ENCODE data around the gene TRIOBP. TPM values are rescaled to one million over a fixed set of nuclear protein-coding genes. Genes with fewer than 3 reads are reported as not detected.

Gene TRIOBP
- total RNA-seq, 1 experiment from 2014 or later: 45.7 TPM

- POLR2A ChIA-PET: interaction anchor here (0.6 to 1.6 kb wide), 5 partner anchors 15 to 95 kb away, joined by 3 to 14 read pairs (median 4); partner anchors contain the start of gene PDXP
- peak; percentile 36 for DNase-seq (ENCODE audit: unreplicated experiment)
- no peak overlapping the region for H3K27ac Mint-ChIP-seq (ENCODE audit: low read depth, unreplicated experiment)
- BruUV-seq (replicated peaks): no TSS peak
- H3K36me3 Mint-ChIP-seq (ENCODE audit: insufficient read depth, unreplicated experiment): peaks cover 31% of the 10 kb centered on the region
- no peak for TF ChIP-seq CTCF (IDR thresholded peaks at IDR 0.05; ENCODE audit: unreplicated experiment)
- no peaks in the 10 kb centered on the region for H3K9me3 Mint-ChIP-seq (ENCODE audit: unreplicated experiment)
- H3K4me1 Mint-ChIP-seq (ENCODE audit: insufficient read depth, unreplicated experiment): peaks cover 25% of the 10 kb centered on the region
- no peaks in the 10 kb centered on the region for H3K27me3 Mint-ChIP-seq (ENCODE audit: insufficient read depth, unreplicated experiment)
- no peak overlapping the region for H3K4me3 Mint-ChIP-seq (ENCODE audit: unreplicated experiment)
- intact Hi-C loops (cut with micrococcal nuclease): loop anchor here (1.0 to 2.0 kb wide), 3 partner anchors 38 to 112 kb away; no protein-coding TSS in a partner anchor
- CTCF ChIA-PET: interaction anchor here (0.6 to 9.1 kb wide), 14 partner anchors 9 to 95 kb away, joined by 3 to 113 read pairs (median 3); partner anchors contain the start of gene PDXP
These were observed 15.8 kb upstream of the TRIOBP start for GRCh38 chr22:37681001-37681424.

- peak; percentile 88 for DNase-seq (ENCODE audit: unreplicated experiment)
- Mint-ChIP-seq H3K27ac (ENCODE audit: low read depth, unreplicated experiment) (no peak overlapping the region), H3K36me3 (ENCODE audit: insufficient read depth, unreplicated experiment) (peaks cover 31% of the 10 kb centered on the region), H3K4me1 (ENCODE audit: insufficient read depth, unreplicated experiment) (peaks cover 22% of the 10 kb centered on the region), H3K4me3 (ENCODE audit: unreplicated experiment) (no peak overlapping the region), H3K27me3 (ENCODE audit: insufficient read depth, unreplicated experiment) (no peaks in the 10 kb centered on the region), H3K9me3 (ENCODE audit: unreplicated experiment) (no peaks in the 10 kb centered on the region)
- intact Hi-C loops (cut with micrococcal nuclease): loop anchor here (1.0 to 2.0 kb wide), 3 partner anchors 38 to 111 kb away; no protein-coding TSS in a partner anchor
- BruUV-seq (replicated peaks): no TSS peak
- ChIA-PET POLR2A (interaction anchor here (0.7 to 1.6 kb wide), 6 partner anchors 14 to 94 kb away, joined by 3 to 14 read pairs (median 4); partner anchors contain the start of gene PDXP), CTCF (interaction anchor here (0.6 to 9.1 kb wide), 17 partner anchors 10 to 107 kb away, joined by 3 to 113 read pairs (median 3); partner anchors contain the start of gene PDXP)
- peak; percentile 91 for TF ChIP-seq CTCF (IDR thresholded peaks at IDR 0.05; ENCODE audit: unreplicated experiment)
These were observed 15.2 kb upstream of the TRIOBP start for GRCh38 chr22:37681556-37682049.

- peak; percentile 76 for DNase-seq (ENCODE audit: unreplicated experiment)
- Mint-ChIP-seq H3K4me3 (ENCODE audit: unreplicated experiment) (no peak overlapping the region), H3K27me3 (ENCODE audit: insufficient read depth, unreplicated experiment) (no peaks in the 10 kb centered on the region), H3K27ac (ENCODE audit: low read depth, unreplicated experiment) (no peak overlapping the region), H3K36me3 (ENCODE audit: insufficient read depth, unreplicated experiment) (peaks cover 25% of the 10 kb centered on the region), H3K9me3 (ENCODE audit: unreplicated experiment) (no peaks in the 10 kb centered on the region), H3K4me1 (ENCODE audit: insufficient read depth, unreplicated experiment) (peaks cover 27% of the 10 kb centered on the region)
- no TSS peak for BruUV-seq (replicated peaks)
- TF ChIP-seq CTCF (IDR thresholded peaks at IDR 0.05; ENCODE audit: unreplicated experiment): no peak
- intact Hi-C loops (cut with micrococcal nuclease): no loop called here
- ChIA-PET CTCF (interaction anchor here (0.6 to 9.1 kb wide), 6 partner anchors 9 to 195 kb away, joined by 3 to 113 read pairs (median 4); no protein-coding TSS in a partner anchor), POLR2A (interaction anchor here (0.7 to 5.3 kb wide), 13 partner anchors 9 to 123 kb away, joined by 3 to 35 read pairs (median 7); partner anchors contain the start of genes GCAT, GGA1, LGALS1 and PDXP)
These were observed 11.8 kb upstream of the TRIOBP start for GRCh38 chr22:37684803-37685615.

All from MCF 10A (cell line).